Measurements from ENCODE around the gene CPEB2. TPM values are rescaled to one million over a fixed set of nuclear protein-coding genes. Genes with fewer than 3 reads are reported as not detected.

Gene CPEB2
- total RNA-seq: 3.2 and 6.2 TPM in 2 replicates

DNA sequence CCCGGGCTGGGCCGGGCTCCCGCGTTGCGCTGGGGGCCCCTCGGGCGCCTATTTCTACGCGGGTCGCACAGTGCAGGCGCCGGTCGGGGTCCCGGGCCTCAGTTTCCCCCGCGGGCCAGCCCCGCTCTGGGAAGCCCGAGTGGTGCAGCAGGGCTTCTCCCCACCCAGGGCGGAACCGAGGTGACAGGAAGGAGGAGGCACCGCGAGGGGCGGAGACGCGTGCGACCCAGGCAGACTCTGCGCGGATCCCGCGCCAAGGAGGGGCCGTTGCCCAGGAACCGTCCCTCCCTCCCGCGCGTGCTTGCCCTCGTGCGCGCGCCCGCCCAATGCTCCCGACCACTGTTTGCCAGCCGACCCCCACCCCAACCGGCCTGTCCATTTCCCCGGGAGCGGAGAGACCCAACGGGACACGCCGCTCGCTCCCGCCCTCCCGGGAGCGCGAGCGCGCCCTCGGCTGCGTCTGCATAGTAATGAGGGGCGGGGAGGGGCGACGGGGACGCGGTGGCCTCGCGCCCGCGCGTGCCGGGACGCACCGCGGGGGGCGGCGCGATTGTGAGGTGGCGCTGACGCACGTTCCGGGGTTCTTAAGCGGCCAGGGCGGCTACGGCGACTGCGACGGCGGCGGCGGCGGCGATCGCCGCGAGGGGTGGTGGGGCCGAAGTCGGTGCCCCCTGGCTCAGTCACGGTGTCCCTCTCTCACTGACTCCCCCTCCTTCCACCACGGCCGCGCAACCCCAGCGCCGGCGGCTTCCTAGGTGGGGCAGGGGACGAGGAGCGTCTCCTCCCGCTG is at the start of gene CPEB2:
CPEB2 (plus strand) TSS at position 613 of the 790 bp plus-strand sequence. CDS start 193 bp downstream, outside the sequence.

Measured in myometrial cell (primary cell).